Middle frontal gyrus (tissue), 1 donor: ENCODE measurements around the gene UBASH3A.

Experiments
- DNase-seq: peaks from one replicate; pipeline ENCODE4 v3.0.0-alpha.2; 2015; ENCODE audit warnings: low spot score; ENCODE audit errors: extremely low spot score

UBASH3A gene

DNA sequence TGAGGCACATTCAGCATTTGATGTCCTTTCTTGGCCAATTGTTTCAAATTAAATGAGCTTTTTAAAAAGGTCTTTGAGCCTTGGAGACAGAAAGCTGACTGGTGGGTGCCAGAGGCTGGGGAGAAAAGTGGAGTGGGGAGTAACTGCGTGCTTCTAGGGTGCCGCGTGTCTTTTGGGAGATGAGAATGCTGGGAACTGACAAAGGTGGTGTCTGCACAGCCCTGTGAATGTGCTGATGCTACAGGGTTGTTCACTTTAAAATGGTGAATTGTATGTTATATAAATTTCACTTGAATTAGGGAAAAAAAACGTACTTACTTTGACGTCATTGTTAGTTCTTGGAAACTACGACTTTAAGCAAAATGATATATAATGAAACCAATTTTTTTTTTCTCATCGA lies 29.2 kb upstream of the UBASH3A start:
- no peak for DNase-seq

- no peak for DNase-seq
Measured at GRCh38 chr21:42374864-42375499, 28.7 kb upstream of the UBASH3A start.

GRCh38 chr21:42375506-42375905 lies 28.2 kb upstream of the UBASH3A start:
- no peak for DNase-seq

DNA sequence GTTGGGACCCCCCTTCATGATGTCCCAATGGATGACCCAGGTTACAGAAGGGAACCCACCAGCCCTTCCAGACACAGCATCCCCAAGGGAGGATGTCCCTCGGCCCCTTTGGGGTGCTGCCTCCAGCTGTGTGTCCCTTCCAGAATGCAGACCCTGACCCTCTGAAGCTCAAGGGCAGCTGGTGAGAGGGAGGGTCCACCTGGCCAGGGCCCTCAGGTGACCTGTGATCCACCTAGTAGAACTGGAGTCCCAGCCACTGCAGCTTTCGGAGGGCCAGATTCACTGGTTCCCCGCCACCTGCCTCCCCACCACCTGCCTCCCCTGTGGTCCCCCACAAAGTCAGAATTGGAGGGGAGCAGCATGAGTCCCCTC lies 27.8 kb upstream of the UBASH3A start:
- DNase-seq, result no peak

- DNase-seq, result no peak
Measured at GRCh38 chr21:42376338-42376982, 27.2 kb upstream of the UBASH3A start.

DNA sequence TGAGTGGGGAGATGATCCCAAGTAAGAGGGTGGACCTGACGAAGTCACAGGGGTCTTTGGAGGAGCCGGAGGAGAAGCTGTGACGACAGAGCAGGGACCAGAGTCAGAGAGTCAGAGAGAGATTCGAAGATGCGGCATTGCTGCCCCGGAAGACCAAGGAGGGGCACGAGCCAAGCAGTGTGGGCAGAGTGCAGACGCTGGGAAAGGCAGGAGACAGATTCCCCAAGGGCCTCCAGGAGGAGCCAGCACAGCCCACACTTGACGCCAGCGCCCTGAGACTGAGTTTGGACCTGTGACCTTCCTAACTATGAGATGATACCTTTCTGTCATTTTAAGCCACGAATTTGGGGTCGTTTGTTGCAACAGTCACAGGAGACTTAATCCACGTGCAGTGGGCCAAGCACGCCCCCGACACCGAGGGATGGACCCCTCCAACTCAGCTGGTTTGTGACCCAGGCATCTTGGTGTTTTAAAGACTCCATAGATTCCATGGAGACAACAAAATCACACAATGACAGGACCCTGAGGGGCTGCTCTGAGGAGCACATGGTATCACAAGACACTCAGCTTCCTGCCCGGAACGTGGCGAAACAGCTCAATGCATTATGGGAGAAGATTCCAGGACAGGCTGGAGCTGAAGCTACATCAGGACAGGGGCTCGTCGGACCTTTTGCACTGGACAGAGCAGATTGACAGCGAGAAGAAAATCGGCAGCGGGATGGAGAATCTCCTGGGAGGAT lies 26.3 kb upstream of the UBASH3A start:
- DNase-seq, result no peak

DNA sequence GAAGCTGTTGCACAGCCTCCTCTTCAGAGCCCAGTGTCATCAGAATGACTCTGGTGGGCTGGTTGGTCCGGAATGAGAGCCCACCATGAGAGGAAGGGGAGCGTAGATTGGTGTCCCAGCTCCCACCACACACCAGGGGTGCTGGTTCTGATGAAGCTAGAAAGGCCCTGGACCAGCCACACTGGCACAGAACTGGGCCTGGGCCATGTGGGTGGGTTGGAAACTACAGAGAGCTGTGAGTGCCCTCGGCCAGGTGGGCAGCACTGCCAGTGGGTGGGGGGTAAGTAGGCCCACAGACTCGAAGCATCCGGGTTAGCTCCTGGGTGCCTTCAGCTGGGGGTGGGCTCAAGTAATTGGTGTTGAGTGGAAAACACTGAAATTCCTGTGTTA lies 25.8 kb upstream of the UBASH3A start:
- DNase-seq, result no peak

DNA sequence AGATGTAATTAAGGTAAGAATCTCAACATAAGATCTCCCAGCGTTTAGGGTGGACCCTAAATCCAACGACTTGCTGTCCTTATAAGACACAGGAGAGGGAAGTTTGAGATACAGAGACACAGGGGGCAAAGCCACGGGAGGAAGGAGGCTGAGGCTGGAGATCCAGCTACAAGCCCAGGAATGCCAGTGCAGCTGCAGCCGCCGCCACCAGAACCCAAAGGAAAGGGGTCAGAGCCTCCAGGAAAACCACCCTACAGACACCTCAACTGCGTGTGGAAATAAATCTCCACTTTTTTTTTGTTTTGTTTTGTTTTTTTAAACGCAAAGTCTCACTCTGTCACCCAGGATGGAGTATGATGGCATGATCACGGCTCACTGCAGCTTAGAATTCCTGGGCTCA lies 25.3 kb upstream of the UBASH3A start:
- DNase-seq, result no peak

GRCh38 chr21:42379426-42380215 lies 24.1 kb upstream of the UBASH3A start:
- no peak for DNase-seq

- DNase-seq, result no peak
Measured at GRCh38 chr21:42381347-42381984, 22.2 kb upstream of the UBASH3A start.

- no peak for DNase-seq
Measured at GRCh38 chr21:42382915-42383314, 20.8 kb upstream of the UBASH3A start.

GRCh38 chr21:42383331-42383730 lies 20.4 kb upstream of the UBASH3A start:
- DNase-seq, result no peak

GRCh38 chr21:42384156-42384945 lies 19.4 kb upstream of the UBASH3A start:
- DNase-seq, result no peak

DNA sequence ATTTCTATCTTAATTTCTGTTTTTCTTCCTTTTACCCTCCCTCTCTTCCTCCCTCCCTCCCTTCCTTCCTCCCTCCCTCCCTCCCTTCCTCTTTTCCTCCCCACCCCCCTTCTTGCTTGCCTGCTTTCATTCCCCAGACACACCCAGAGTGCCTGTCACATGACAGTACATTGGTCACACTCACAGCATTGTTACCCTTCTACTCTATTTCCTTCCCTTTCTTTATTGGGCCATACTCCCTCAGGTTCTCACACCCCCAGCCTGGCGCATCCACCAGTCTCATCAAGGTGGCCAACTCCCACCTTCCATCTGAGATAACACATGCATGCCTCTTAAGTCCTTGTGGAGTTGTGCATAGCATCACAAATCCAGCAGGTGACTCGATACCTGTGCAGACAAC lies 18.7 kb upstream of the UBASH3A start:
- no peak for DNase-seq

DNA sequence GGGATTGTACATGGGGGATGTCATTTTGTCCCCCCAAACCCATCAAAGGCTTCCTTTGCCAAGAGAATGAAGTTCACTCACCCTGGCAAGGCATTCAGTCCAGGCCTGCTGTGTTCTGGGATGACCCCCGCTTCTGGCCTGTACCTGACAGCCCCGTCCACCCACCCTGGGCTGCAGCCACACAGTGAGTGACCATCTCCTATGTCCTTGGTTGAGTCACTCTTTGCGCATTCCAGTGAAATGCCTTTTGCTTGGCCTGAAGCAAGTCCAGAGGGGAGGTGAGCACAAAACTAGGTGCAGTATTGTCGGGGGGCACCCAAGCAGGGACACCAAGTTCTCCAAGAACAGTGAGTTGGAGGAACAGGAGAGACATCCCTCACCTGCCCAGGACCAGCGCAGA lies 18.1 kb upstream of the UBASH3A start:
- DNase-seq, result no peak

GRCh38 chr21:42386034-42386591 lies 17.6 kb upstream of the UBASH3A start:
- no peak for DNase-seq

GRCh38 chr21:42387164-42387563 lies 16.5 kb upstream of the UBASH3A start:
- DNase-seq, result no peak

GRCh38 chr21:42387843-42388340 lies 15.8 kb upstream of the UBASH3A start:
- no peak for DNase-seq

- DNase-seq, result no peak
Measured at GRCh38 chr21:42388740-42389448, 14.8 kb upstream of the UBASH3A start.

DNA sequence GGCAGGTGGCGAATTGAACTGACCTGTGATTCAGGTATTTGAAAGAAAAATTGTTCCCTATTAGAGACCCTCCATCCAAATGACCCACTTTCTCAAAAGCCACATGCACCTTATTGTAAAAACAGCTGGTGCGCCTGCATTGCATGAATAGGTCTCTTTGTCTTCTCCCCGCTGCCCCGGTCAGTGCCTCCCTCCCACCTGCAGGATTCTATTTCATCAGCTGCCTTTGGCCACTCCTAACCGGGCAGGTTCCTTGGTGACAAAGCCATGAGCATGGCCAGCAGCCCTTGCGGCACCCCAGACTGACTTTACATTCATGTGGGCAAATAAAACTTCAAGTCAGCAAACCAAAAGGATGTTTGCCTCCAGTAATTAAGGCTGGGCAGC lies 14.3 kb upstream of the UBASH3A start:
- DNase-seq, result no peak
